IPS-NIHi11 (cell line): ENCODE measurements around the gene DAPK3.

Source experiments
- DNase-seq: peaks from one replicate; pipeline ENCODE4 v3.0.0; 2012; ENCODE audit warnings: mixed read lengths, low spot score

DAPK3 gene

GRCh38 chr19:3910105-3910504 lies 60.8 kb downstream of the DAPK3 start:
- no peak for DNase-seq
